Ectodermal cell (in vitro differentiated cells): ENCODE data around the gene PRKCB.
"Not testable (repeated sequence)": the region's sequence is repeated elsewhere in the genome, so short reads cannot be mapped to it uniquely, and the experiment has no call there.

Source experiments
- H3K27ac ChIP-seq: 2 replicates; pipeline ENCODE4 v1.7.0; 2013; ENCODE audit warnings: mild to moderate bottlenecking, low read depth, low read length; ENCODE audit not compliant: insufficient read depth, poor library complexity, severe bottlenecking
- H3K27me3 ChIP-seq: 2 replicates; pipeline ENCODE4 v1.7.0; 2013; ENCODE audit warnings: mild to moderate bottlenecking, low read length; ENCODE audit not compliant: insufficient read depth, control insufficient read depth, poor library complexity, severe bottlenecking
- H3K36me3 ChIP-seq: one replicate; pipeline ENCODE4 v1.7.0; 2013; ENCODE audit warnings: low read length; ENCODE audit not compliant: control insufficient read depth, insufficient read depth
- H3K4me1 ChIP-seq: one replicate; pipeline ENCODE4 v1.7.0; 2013; ENCODE audit warnings: low read length; ENCODE audit not compliant: control insufficient read depth, insufficient read depth
- H3K4me3 ChIP-seq: 2 replicates; pipeline ENCODE4 v1.7.0; 2013; ENCODE audit warnings: low read depth, low read length, control low read depth; ENCODE audit not compliant: insufficient read depth
- H3K9me3 ChIP-seq: 2 replicates; pipeline ENCODE4 v1.7.0; 2013; ENCODE audit warnings: mild to moderate bottlenecking, low read length, moderate library complexity; ENCODE audit not compliant: control insufficient read depth
- WGBS, 2 experiments: methylation state at CpG; one replicate each; pipeline ENCODE4 v1.1.7; 2013; ENCODE audit warnings: missing lambda C conversion rate in 2 of 2; 5-methylcytosine and 5-hydroxymethylcytosine counted together

The PRKCB gene

DNA sequence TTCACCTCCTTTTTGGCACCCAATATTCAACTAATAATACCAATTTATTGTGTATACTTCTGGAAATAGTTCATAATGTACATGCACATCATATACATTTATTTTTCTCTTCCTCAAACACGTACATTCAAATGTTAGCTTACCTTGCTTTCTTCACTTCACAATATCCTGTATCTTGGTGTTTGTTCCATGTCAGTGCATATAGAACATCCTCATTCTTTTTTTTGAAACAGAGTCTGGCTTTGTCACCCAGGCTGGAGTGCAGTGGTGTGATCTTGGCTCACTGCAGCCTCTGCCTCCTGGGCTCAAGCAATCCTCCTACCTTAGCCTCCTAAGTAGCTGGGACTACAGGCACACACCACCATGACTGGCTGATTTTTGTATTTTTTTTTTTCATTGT is 80.8 kb downstream of the PRKCB start:
- H3K27me3 ChIP-seq, H3K27ac ChIP-seq, H3K4me3 ChIP-seq, H3K36me3 ChIP-seq, H3K4me1 ChIP-seq, H3K9me3 ChIP-seq: not testable (repeated sequence)
- WGBS, 2 experiments: 90 to 96% methylated on average over 1 of the region's 1 CpG

DNA sequence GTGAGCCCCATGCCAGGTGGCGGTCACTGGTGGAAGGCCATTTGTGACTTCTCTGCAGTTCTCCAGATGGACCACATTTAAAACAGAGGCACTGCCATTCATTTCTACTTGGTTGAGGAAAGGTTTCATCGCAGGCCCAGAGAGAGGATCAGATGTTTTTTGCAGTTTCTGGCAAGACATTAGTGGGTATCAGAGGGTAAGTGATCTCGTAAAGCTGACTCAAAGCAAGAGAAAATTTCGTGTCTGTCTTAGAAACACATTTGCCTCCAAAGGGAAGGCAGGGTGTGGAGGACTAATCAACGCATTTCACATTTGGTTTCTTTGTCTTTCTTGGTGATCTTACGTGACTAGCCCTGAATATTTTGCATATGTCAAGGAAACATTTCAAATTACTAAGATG is 81.8 kb downstream of the PRKCB start:
- 94 to 97% methylated on average over 6 of the region's 6 CpGs for WGBS, 2 experiments
- Histone ChIP-seq H3K9me3 (no peaks in the 10 kb centered on the region), H3K4me3 (no peak overlapping the region), H3K27ac (no peak overlapping the region), H3K4me1 (no peaks in the 10 kb centered on the region), H3K36me3 (no peaks in the 10 kb centered on the region), H3K27me3 (no peaks in the 10 kb centered on the region)

DNA sequence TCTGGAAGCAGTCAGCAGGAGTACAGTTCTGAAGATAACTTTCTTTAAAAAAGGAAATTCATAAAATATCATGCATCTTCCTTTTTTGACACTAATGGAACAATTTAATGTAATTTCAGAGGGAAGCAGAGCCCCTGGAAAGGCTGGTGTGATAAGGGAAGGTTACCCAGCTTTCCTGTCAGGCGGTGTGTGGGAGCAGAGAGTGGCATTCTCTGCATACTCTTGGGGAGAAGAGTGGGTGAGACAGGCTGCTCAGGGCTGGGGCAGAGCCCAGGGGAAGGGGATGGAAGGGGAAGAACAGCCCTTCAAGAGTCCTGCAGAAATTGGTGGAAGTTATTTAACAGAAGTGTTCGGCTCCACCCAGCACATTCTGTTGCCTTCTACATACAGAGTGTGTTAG is 84.7 kb downstream of the PRKCB start:
- Histone ChIP-seq H3K9me3 (no peaks in the 10 kb centered on the region), H3K4me1 (no peaks in the 10 kb centered on the region), H3K36me3 (no peaks in the 10 kb centered on the region), H3K4me3 (no peak overlapping the region), H3K27ac (no peak overlapping the region), H3K27me3 (no peaks in the 10 kb centered on the region)
- 93 to 97% methylated on average over 2 of the region's 2 CpGs for WGBS, 2 experiments

DNA sequence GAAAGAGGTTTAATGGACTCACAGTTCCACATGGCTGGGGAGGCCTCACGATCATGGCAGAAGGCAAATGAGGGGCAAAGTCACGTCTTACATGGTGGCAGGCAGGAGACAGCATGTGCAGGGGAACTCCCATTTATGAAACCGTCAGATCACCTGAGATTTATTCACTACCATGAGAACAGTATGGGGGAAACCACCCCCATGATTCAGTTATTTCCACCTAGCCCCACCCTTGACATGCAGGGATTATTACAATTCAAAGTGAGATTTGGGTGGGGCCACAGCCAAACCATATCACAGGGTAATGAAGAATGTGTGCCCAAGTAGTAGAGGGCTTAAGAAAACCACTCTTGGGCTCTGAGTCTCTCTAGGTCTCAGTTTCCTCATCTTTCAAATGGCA is 85.1 kb downstream of the PRKCB start:
- Histone ChIP-seq H3K9me3 (no peaks in the 10 kb centered on the region), H3K27me3 (no peaks in the 10 kb centered on the region), H3K27ac (no peak overlapping the region), H3K36me3 (no peaks in the 10 kb centered on the region), H3K4me3 (no peak overlapping the region), H3K4me1 (no peaks in the 10 kb centered on the region)
- 93% methylated on average over 3 of the region's 3 CpGs for WGBS, 2 experiments

DNA sequence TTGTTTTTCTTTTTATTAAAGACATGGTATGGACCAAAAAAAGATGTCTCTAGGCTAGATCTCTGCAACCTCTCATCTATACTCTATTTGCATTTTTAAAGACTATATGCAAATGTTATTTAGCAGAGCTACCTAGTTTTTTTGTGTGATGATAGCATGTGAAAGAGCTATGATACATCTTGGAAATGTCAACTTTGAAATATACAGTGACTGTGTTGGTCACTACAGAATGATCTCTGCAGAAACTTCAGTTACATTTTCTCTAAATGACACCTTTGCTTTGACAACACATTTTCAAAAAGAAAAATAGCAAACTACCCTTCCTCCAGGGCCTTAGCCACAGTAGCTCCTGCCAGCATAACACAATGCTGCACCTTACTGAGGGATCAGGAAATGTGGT is 86.6 kb downstream of the PRKCB start:
- no peaks in the 10 kb centered on the region for H3K36me3 ChIP-seq
- no peaks in the 10 kb centered on the region for H3K4me1 ChIP-seq
- H3K4me3 ChIP-seq: no peak overlapping the region
- no peaks in the 10 kb centered on the region for H3K9me3 ChIP-seq
- no peaks in the 10 kb centered on the region for H3K27me3 ChIP-seq
- H3K27ac ChIP-seq: no peak overlapping the region

DNA sequence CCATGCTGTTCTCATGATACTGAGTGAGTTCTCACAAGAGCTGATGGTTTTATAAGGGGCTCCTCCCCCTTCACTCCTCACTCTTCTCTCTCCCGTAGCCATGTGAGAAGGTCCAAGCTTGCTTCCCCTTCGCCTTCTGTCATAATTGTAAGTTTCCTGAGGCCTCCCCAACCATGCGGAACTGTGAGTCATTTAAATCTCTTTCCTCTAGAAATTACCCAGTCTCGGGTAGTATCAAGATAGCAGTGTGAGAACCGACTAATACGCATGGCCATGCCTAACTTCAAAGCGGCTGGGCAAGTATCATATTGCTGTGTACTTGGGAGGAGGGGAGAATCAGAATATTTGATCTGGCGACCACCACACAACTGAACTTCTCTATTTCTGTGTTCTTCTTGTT is 88.3 kb downstream of the PRKCB start:
- no peak overlapping the region for H3K4me3 ChIP-seq
- no peak overlapping the region for H3K27ac ChIP-seq
- H3K36me3 ChIP-seq: no peaks in the 10 kb centered on the region
- H3K9me3 ChIP-seq: no peaks in the 10 kb centered on the region
- no peaks in the 10 kb centered on the region for H3K27me3 ChIP-seq
- 90 to 92% methylated on average over 8 of the region's 8 CpGs for WGBS, 2 experiments
- no peaks in the 10 kb centered on the region for H3K4me1 ChIP-seq

DNA sequence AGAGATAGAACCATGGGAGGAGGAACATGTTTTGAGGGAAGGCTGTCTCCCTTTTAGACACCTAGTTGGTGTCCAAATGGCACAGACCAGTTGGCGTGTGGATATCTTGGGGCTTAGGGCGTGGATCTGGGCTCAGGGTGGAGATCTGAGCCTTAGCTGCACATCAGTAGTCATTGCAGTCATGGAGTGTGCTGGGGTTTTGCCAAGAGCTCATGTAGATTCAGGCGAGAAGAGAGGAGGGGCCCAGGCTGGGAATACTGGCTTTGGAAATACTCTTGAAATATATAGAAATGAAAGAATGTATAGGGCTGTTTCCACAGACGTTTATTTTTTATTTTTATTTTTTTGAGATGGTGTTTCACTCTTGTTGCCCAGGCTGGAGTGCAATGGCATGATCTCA is 92.0 kb downstream of the PRKCB start:
- Histone ChIP-seq H3K27ac (no peak overlapping the region), H3K9me3 (no peaks in the 10 kb centered on the region), H3K36me3 (no peaks in the 10 kb centered on the region), H3K4me3 (no peak overlapping the region), H3K4me1 (no peaks in the 10 kb centered on the region), H3K27me3 (no peaks in the 10 kb centered on the region)
- 50 to 54% methylated on average over 4 of the region's 4 CpGs for WGBS, 2 experiments

DNA sequence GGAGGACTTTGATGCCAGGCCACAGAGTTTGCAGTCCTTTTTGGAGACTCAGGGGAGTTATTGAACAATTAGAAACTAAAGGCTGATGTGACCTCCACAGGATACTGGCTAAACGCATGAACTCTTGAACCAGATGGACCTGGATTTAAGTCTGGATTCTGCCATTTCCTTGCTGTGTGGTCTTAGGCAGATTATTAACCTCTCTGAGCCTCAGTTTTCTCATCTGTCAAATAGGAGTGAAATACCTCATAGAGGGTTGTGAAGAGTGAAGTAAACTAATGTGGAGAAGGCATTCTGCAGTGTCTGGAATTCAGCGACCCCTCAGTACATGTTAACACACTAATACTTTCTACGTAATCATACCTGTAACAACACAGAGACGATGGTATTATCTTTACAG is 93.5 kb downstream of the PRKCB start:
- no peaks in the 10 kb centered on the region for H3K27me3 ChIP-seq
- no peaks in the 10 kb centered on the region for H3K4me1 ChIP-seq
- WGBS, 2 experiments: 95 to 98% methylated on average over 4 of the region's 4 CpGs
- H3K4me3 ChIP-seq: no peak overlapping the region
- no peaks in the 10 kb centered on the region for H3K36me3 ChIP-seq
- H3K9me3 ChIP-seq: no peaks in the 10 kb centered on the region
- no peak overlapping the region for H3K27ac ChIP-seq

DNA sequence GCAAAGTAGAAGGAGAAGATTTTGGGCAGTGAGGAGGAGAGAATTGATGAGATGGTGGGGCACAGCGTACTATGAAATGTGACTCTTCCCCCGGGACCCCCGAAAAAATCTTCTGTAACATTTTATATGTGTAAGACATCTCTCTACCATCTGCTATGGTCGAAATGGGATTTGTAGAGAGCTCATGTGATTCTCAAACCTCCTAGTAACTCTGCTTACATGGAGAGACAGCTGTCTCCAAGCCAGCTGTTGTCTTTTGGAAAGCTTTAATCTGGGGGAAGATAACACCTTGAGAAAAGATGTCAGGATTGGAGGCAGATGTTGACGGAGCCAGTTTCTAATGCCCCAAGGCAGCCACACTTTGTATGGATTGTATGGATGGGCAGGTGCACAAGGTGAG is 94.1 kb downstream of the PRKCB start:
- no peak overlapping the region for H3K27ac ChIP-seq
- no peaks in the 10 kb centered on the region for H3K27me3 ChIP-seq
- 89 to 94% methylated on average over 5 of the region's 5 CpGs for WGBS, 2 experiments
- H3K4me1 ChIP-seq: no peaks in the 10 kb centered on the region
- H3K9me3 ChIP-seq: no peaks in the 10 kb centered on the region
- H3K4me3 ChIP-seq: no peak overlapping the region
- no peaks in the 10 kb centered on the region for H3K36me3 ChIP-seq

DNA sequence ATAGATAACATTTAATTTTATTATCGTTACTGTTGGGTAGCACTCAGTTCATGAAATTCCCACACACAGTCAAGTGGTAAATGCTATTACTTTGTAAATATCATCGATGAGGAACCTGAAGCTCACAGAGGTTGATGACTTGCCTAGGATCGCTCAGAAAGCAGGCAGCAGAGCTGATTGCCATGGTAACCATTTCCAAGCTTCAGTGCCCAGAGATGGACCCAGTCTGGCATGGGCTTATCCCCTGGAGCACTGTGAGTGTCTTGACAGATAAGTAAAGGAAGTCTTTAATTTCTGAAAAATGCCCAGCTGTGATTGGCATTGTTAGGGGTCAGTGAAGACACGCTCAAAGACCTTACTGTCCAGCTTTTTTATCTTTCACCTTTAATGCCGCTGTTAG is 95.0 kb downstream of the PRKCB start:
- H3K9me3 ChIP-seq: no peaks in the 10 kb centered on the region
- H3K4me1 ChIP-seq: no peaks in the 10 kb centered on the region
- no peak overlapping the region for H3K27ac ChIP-seq
- H3K4me3 ChIP-seq: no peak overlapping the region
- H3K27me3 ChIP-seq: no peaks in the 10 kb centered on the region
- no peaks in the 10 kb centered on the region for H3K36me3 ChIP-seq
- 92 to 93% methylated on average over 5 of the region's 5 CpGs for WGBS, 2 experiments

DNA sequence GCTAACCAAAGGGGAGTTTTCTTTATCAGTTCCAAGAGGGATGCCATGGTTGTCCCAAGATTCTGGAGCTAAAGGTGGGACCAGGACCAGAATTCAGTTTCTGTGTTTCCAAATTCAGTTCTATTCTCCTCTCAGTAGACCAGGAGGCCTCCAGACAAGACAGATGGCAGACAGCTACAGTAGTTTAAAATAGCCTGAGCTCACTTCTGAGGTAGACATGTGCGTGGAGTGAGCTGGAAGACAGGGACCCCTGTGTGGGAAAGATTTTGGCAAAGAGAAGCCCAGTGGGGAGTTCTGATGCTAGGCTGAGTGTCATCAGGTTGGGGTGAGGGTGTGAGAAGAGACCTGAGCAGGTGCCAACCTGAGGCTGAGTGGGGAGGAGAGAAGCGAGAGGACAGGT is 95.4 kb downstream of the PRKCB start:
- no peaks in the 10 kb centered on the region for H3K36me3 ChIP-seq
- no peaks in the 10 kb centered on the region for H3K27me3 ChIP-seq
- H3K9me3 ChIP-seq: no peaks in the 10 kb centered on the region
- no peaks in the 10 kb centered on the region for H3K4me1 ChIP-seq
- H3K4me3 ChIP-seq: no peak overlapping the region
- WGBS, 2 experiments: 91 to 93% methylated on average over 2 of the region's 2 CpGs
- H3K27ac ChIP-seq: no peak overlapping the region
